ENCODE measurements around the gene NAB1. TPM values are rescaled to one million over a fixed set of nuclear protein-coding genes. Genes with fewer than 3 reads are reported as not detected.

Gene NAB1
- total RNA-seq, 1 donor from 2014 or later = 71.6 TPM

GRCh38 chr2:190646780-190647522 lies 1.9 kb upstream of the NAB1 start:
- TF ChIP-seq CTCF (IDR thresholded peaks at IDR 0.05; ENCODE audit: unreplicated experiment) = no peak
- H3K9me3 Mint-ChIP-seq = no peaks in the 10 kb centered on the region
- no peak for DNase-seq (ENCODE audit: low spot score in 2 of 2, unreplicated experiment in 2 of 2)
- H3K36me3 Mint-ChIP-seq = no peaks in the 10 kb centered on the region
- no peaks in the 10 kb centered on the region for H3K27me3 Mint-ChIP-seq (ENCODE audit: low read depth)
- H3K4me1 Mint-ChIP-seq = peaks cover 50% of the 10 kb centered on the region
- H3K27ac Mint-ChIP-seq = peak overlapping the region; percentile 90
- peak overlapping the region; percentile 75 for H3K4me3 Mint-ChIP-seq

GRCh38 chr2:190648289-190649034 lies 421 bp upstream of the NAB1 start:
- no peak for TF ChIP-seq CTCF (IDR thresholded peaks at IDR 0.05; ENCODE audit: unreplicated experiment)
- no peaks in the 10 kb centered on the region for H3K9me3 Mint-ChIP-seq
- peak; percentile 80 to 82 for DNase-seq (ENCODE audit: low spot score in 2 of 2, unreplicated experiment in 2 of 2)
- peaks cover 50% of the 10 kb centered on the region for H3K4me1 Mint-ChIP-seq
- no peaks in the 10 kb centered on the region for H3K36me3 Mint-ChIP-seq
- no peaks in the 10 kb centered on the region for H3K27me3 Mint-ChIP-seq (ENCODE audit: low read depth)
- peak overlapping the region; percentile 75 for H3K4me3 Mint-ChIP-seq
- H3K27ac Mint-ChIP-seq = peak overlapping the region; percentile 77

DNA sequence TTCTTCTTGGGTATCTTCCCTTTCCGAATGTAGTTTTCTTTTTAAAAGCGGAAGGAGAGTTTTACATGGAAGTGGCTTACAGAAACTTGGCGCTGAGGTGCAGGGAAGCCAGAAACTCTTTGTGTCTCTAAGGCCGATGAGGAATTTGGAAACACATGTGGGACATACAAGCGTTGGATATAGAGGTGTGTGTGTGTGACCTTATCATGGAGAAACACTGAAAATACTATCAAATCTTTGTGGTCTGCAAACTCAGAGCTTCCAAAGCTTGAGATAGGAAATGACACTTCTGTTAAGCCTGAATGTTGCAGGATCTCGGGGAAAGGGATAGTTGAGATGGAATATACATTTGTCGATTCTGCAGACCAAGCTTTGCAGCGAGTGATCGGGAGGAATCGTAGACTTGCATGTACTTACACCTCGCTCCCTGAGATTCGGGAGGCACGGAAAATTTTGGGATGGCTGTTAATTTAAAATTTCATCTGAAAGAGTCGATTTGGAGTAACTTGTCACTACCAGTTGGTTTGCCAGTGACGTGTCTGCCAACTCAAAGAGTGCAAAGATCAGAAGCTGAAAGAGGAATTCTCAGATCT lies 1.0 kb downstream of the NAB1 start:
- Mint-ChIP-seq H3K27me3 (ENCODE audit: low read depth) (no peaks in the 10 kb centered on the region), H3K9me3 (no peaks in the 10 kb centered on the region), H3K4me3 (peak overlapping the region; percentile 85), H3K27ac (peak overlapping the region; percentile 92), H3K4me1 (peaks cover 40% of the 10 kb centered on the region), H3K36me3 (no peaks in the 10 kb centered on the region)
- no peak for TF ChIP-seq CTCF (IDR thresholded peaks at IDR 0.05; ENCODE audit: unreplicated experiment)
- DNase-seq (ENCODE audit: low spot score in 2 of 2, unreplicated experiment in 2 of 2) = no peak

DNA sequence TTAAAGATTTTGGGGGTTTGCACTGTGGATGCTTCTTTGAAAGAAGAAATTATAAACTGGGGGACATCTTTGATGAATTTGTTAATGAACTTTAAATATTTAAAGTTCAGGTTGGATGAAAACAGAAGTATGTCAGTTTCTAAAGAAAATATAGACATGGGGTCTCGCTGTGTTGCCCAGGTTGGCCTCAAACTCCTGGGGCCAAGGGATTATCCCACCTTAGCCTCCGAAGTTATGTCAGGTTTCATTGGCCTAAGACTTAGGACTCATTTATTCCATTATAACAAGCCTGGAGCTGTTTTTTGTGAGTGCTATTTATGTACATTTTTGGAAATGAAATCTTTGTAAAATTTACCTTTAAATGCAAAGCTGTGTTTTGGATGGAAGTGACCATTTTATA lies 2.5 kb downstream of the NAB1 start:
- no peaks in the 10 kb centered on the region for H3K36me3 Mint-ChIP-seq
- H3K9me3 Mint-ChIP-seq = no peaks in the 10 kb centered on the region
- H3K27ac Mint-ChIP-seq = peak overlapping the region; percentile 61
- H3K4me3 Mint-ChIP-seq = peak overlapping the region; percentile 85
- TF ChIP-seq CTCF (IDR thresholded peaks at IDR 0.05; ENCODE audit: unreplicated experiment) = no peak
- no peak for DNase-seq (ENCODE audit: low spot score in 2 of 2, unreplicated experiment in 2 of 2)
- H3K4me1 Mint-ChIP-seq = peaks cover 44% of the 10 kb centered on the region
- H3K27me3 Mint-ChIP-seq (ENCODE audit: low read depth) = no peaks in the 10 kb centered on the region

GRCh38 chr2:190653231-190653630 lies 4.3 kb downstream of the NAB1 start:
- DNase-seq (ENCODE audit: low spot score in 2 of 2, unreplicated experiment in 2 of 2) = no peak
- Mint-ChIP-seq H3K9me3 (no peaks in the 10 kb centered on the region), H3K36me3 (no peaks in the 10 kb centered on the region), H3K4me1 (peaks cover 48% of the 10 kb centered on the region), H3K4me3 (no peak overlapping the region), H3K27ac (no peak overlapping the region), H3K27me3 (ENCODE audit: low read depth) (no peaks in the 10 kb centered on the region)
- no peak for TF ChIP-seq CTCF (IDR thresholded peaks at IDR 0.05; ENCODE audit: unreplicated experiment)
